Brain microvascular endothelial cell (primary cell): Measurements from ENCODE around the gene POLR2H.

Experiments used
- DNase-seq: peaks from one replicate; pipeline ENCODE4 v3.0.0-alpha.2; 2020
- H3K27ac ChIP-seq: fragments of 250-450 bp; sonication (Bioruptor Pico); 2 replicates; pipeline ENCODE4 v1.5.1; 2020; ENCODE audit warnings: mild to moderate bottlenecking, moderate library complexity
- H3K27me3 ChIP-seq: fragments of 250-450 bp; sonication (Bioruptor Pico); replicated peaks from 2 replicates; pipeline ENCODE4 v1.5.1; 2020; ENCODE audit warnings: mild to moderate bottlenecking
- H3K36me3 ChIP-seq: fragments of 250-450 bp; sonication (Bioruptor Pico); replicated peaks from 2 replicates; pipeline ENCODE4 v1.5.1; 2020; ENCODE audit warnings: mild to moderate bottlenecking
- H3K4me3 ChIP-seq: 2 replicates; pipeline ENCODE4 v1.5.1; 2011; ENCODE audit warnings: low read depth, mild to moderate bottlenecking, control low read depth, low read length, moderate library complexity
- CTCF ChIP-seq: IDR thresholded peaks from 2 replicates; pipeline ENCODE4 v1.5.1; 2011; ENCODE audit warnings: low read depth, mild to moderate bottlenecking, moderate library complexity, low read length, control low read depth, inconsistent platforms; ENCODE audit errors: missing control alignments
- in situ Hi-C: cut with HindIII; loops from 2 replicates; pipeline ENCODE4 v1.10.0; 2017; ENCODE audit warnings: low sequenced_read_pairs, low pct_ligation_motif_present

The POLR2H gene

GRCh38 chr3:184378651-184379357 is 17.3 kb downstream of the POLR2H start:
- TF ChIP-seq CTCF = no peak
- Histone ChIP-seq H3K36me3 (no peaks in the 10 kb centered on the region), H3K27ac (no peak overlapping the region), H3K27me3 (peaks cover 47% of the 10 kb centered on the region), H3K4me3 (no peak overlapping the region)
- no peak for DNase-seq
- in situ Hi-C loops = no loop called here

DNA sequence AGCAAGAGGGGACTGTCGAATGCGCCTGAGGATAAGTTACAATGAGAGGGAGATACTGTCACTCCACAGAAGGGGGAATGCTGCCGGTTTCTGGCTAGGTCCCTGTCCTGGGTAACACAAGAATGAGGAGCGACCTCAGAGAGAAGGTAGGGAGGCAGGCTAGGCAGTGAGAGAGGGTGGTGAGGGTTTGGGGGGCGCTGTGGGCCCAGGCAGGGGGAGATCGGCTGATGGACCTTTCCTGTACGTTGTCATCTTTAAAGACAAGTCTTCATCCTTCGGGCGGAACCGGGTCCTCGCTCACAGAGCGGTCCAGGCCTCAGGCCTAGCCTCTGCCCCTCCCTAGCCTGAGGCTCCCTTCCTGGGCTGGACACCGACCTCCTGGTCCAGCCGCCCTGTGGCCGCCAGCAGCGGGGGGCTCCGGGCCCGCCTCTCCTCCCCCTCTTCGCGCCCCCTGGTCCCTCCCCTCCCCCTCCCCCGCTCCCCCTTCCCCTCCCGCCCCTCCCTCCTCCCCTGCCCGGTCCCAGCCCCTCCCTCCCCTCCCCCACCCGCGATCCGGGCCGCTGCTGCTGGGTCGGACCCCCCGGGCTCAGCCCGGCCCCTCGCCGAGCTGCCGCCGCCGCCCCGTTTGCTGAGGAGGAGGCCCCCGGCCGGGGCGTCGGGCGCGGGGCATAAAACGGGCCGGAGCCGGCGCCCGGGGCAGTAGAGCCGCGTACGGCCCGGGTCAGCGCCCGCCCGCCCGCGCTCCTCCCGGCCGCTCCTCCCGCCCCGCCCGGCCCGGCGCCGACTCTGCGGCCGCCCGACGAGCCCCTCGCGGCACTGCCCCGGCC is 18.1 kb downstream of the POLR2H start, which contains the start of gene CHRD:
Gene CHRD, plus strand, starts transcription at position 697 of the 827 bp plus-strand sequence. CDS start 265 bp downstream, outside the sequence.
- Histone ChIP-seq H3K4me3 (no peak within 1 kb of the TSS), H3K36me3 (no peaks in the 10 kb centered on the region), H3K27me3 (peaks cover 45% of the 10 kb centered on the region), H3K27ac (no peak within 1 kb of the TSS)
- no peak for DNase-seq
- in situ Hi-C loops = no loop called here
- no peak for TF ChIP-seq CTCF

GRCh38 chr3:184380185-184380626 is 18.7 kb downstream of the POLR2H start:
- H3K36me3 ChIP-seq = no peaks in the 10 kb centered on the region
- peaks cover 44% of the 10 kb centered on the region for H3K27me3 ChIP-seq
- no peak for TF ChIP-seq CTCF
- in situ Hi-C loops = no loop called here
- no peak overlapping the region for H3K27ac ChIP-seq
- H3K4me3 ChIP-seq = no peak overlapping the region
- DNase-seq = no peak

DNA sequence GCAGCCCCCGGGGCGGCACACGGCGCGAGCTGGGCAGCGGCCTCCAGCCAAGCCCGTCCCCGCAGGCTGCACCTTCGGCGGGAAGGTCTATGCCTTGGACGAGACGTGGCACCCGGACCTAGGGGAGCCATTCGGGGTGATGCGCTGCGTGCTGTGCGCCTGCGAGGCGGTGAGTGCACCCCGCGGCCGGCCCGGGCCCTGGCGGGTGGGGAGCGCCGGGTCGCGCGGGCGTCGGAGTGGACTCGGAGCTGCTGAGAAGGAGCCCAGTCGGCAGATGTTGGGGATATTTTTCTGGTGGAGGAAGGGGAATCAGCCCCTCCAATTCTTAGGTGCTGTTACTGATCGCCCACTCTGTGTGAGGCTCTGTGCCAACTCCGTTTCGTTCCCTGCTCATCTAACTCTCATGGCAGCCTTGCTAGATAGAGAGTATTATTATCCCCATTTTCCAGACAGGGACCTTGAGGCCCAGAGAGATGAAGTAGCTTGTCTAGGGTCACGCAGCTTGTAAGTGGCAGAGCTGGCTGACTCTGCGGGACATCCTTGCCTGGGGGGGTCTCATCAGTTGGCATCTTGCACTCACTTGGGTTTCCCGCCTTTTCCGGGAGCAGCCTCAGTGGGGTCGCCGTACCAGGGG is 19.2 kb downstream of the POLR2H start:
- Histone ChIP-seq H3K36me3 (no peaks in the 10 kb centered on the region), H3K4me3 (no peak overlapping the region), H3K27me3 (peaks cover 43% of the 10 kb centered on the region), H3K27ac (no peak overlapping the region)
- in situ Hi-C loops = no loop called here
- no peak for TF ChIP-seq CTCF
- no peak for DNase-seq

GRCh38 chr3:184381261-184382224 is 20.0 kb downstream of the POLR2H start:
- DNase-seq = no peak
- Histone ChIP-seq H3K27me3 (peaks cover 38% of the 10 kb centered on the region), H3K4me3 (no peak overlapping the region)

More at GRCh38 chr3:184381261-184382224, 20.0 kb downstream of the POLR2H start:
- no peaks in the 10 kb centered on the region for H3K36me3 ChIP-seq
- no peak for TF ChIP-seq CTCF
- no peak overlapping the region for H3K27ac ChIP-seq
- in situ Hi-C loops = no loop called here
